C4-2B (cell line): ENCODE measurements around the gene SHKBP1.

Source experiments
- H3K27ac ChIP-seq: fragments of 450-650 bp; 2 replicates; pipeline ENCODE4 v1.5.1; 2017
- CTCF ChIP-seq: fragments of 450-650 bp; conservative IDR thresholded peaks from 2 replicates; pipeline ENCODE4 v1.5.1; 2017; ENCODE audit warnings: mild to moderate bottlenecking
- ZFX ChIP-seq: fragments of 450-650 bp; IDR thresholded peaks from 2 replicates; pipeline ENCODE4 v1.6.1; 2017

The SHKBP1 gene

GRCh38 chr19:40632311-40633036 lies 55.8 kb downstream of the SHKBP1 start:
- TF ChIP-seq ZFX: no peak
- no peak for TF ChIP-seq CTCF
- no peak overlapping the region for H3K27ac ChIP-seq

DNA sequence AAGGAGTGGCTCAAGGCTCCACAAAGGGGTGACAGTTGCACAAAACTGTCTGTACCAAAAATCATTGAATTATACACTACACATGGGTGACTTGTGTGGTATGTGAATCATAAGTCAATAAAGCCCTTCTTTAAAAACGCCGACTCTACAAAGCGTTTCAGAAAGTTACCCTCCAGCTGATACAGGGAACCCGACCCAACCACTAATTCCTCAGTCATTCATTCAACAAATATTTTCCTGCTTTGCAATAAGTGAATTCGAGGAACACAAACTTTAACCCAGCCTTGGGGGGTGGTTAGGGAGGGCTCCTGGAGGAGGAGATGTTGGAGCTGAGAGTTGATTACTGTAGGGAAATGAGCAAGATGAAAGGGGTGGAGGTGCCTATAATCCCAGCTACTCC lies 56.5 kb downstream of the SHKBP1 start:
- H3K27ac ChIP-seq: no peak overlapping the region
- TF ChIP-seq ZFX (no peak), CTCF (no peak)

DNA sequence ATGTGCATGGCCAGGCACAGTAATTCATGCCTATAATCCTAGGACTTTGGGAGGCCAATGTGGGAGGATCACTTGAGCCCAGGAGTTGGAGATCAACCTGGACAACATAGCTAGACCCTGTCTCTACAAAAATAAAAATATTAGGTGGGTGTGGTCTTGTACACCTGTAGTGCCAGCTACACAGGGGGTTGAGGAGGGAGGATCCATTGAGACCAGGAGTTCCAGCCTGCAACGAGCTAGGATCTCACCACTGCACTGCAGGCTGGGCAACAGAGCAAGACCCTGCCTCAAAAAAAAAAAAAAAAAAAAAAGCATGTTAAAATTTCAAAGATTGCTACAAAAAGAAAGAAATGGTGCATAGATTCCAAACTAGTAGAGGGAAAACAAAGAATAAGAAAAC lies 61.7 kb downstream of the SHKBP1 start:
- no peak for TF ChIP-seq ZFX
- TF ChIP-seq CTCF: no peak
- no peak overlapping the region for H3K27ac ChIP-seq

DNA sequence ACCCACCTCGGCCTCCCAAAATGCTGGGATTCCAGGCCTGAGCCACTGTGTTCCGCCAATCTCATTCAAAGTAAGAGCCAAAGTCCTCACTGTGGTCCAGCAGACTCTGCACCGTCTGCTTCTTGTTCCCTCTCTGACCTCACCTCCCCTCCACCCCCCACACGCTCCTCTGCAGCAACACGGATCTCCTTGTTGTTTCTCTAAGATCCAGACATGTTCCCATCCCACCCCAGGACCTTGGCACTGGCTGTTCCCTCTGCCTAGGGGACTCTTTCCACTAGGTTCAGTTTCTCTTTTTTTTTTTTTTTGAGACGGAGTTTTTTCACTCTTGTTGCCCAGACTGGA lies 62.9 kb downstream of the SHKBP1 start:
- TF ChIP-seq CTCF (no peak), ZFX (no peak)
- H3K27ac ChIP-seq: no peak overlapping the region

- TF ChIP-seq ZFX (no peak), CTCF (no peak)
- H3K27ac ChIP-seq: no peak overlapping the region
Measured at GRCh38 chr19:40640744-40641143, 64.1 kb downstream of the SHKBP1 start.
